ENCODE measurements around the gene ATG16L1.

The ATG16L1 gene

DNA sequence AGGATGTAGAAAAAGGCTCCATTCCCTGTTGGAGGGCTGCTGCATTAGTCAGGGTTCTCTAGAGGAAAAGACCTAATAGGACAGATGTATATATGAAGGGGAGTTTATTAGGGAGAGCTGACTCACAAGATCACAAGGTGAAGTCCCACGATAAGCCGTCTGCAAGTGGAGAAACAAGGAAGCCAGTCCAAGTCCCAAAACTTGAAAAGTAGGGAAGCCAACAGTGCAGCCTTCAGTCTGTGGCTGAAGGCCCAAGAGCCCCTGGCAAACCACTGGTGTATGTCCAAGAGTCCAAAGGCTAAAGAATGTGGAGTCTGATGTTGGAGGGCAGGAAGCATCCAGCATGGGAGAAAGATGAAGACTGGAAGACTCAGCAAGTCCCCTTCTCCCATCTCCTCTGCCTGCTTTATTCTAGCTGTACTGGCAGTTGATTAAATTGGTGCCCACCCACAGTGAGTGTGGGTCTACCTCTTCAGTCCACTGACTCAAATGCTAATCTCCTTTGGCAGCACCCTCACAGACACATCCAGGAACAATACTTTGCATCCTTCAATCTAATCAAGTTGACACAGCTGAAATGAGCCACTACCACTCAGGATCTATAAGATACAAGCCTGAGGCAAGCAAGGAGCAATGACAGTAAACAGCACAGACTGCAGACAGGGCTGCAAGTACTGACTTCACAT lies 30.0 kb upstream of the ATG16L1 start:
- no peaks in the 10 kb centered on the region for H3K9me3 ChIP-seq
- H3K4me3 ChIP-seq (ENCODE audit: low read depth in 1 of 2, low read length in 1 of 2): no peak overlapping the region
- TF ChIP-seq, protein P1, sequence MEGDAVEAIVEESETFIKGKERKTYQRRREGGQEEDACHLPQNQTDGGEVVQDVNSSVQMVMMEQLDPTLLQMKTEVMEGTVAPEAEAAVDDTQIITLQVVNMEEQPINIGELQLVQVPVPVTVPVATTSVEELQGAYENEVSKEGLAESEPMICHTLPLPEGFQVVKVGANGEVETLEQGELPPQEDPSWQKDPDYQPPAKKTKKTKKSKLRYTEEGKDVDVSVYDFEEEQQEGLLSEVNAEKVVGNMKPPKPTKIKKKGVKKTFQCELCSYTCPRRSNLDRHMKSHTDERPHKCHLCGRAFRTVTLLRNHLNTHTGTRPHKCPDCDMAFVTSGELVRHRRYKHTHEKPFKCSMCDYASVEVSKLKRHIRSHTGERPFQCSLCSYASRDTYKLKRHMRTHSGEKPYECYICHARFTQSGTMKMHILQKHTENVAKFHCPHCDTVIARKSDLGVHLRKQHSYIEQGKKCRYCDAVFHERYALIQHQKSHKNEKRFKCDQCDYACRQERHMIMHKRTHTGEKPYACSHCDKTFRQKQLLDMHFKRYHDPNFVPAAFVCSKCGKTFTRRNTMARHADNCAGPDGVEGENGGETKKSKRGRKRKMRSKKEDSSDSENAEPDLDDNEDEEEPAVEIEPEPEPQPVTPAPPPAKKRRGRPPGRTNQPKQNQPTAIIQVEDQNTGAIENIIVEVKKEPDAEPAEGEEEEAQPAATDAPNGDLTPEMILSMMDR (IDR thresholded peaks at IDR 0.05): no peak
- H3K27ac ChIP-seq: no peak overlapping the region
- H3K27me3 ChIP-seq: no peaks in the 10 kb centered on the region
- H3K4me1 ChIP-seq (ENCODE audit: control insufficient read depth in 1 of 2, insufficient read depth in 1 of 2, low read depth in 1 of 2, low read length in 1 of 2): no peaks in the 10 kb centered on the region
- no peaks in the 10 kb centered on the region for H3K36me3 ChIP-seq

DNA sequence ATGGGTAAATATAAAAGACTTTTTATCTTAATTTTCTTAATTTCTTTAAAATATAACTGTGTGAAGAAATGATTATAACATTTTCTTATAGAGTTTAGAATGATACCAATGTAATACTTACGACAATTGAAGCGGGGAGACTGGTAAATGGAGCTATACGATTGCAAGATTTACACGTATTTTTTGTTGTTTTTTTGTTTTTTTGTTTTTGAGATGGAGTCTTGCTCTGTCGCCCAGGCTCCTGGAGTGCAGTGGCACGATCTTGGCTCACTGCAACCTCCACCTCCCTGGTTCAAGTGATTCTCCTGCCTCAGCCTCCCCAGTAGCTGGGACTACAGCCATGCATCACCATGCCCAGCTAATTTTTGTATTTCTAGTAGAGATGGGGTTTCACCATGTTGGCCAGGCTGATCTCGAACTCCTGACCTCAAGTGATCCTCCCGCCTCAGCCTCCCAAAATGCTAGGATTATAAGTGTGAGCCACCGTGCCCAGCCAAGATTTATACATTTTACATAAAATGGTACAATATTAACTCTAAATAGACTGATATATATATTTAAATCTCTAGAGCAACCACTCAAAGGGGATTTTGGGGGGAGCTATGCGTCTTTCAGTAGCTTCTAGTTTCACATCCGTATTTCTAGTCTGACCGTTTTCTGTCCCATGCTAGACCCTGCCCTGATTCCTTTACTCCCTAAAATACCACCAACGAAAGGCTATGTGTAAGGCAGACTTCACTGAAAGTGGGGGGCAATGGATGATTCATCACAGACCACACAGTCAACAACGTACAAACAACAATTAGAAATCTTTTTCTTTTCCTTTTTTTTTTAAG lies 28.2 kb upstream of the ATG16L1 start:
- Histone ChIP-seq H3K36me3 (no peaks in the 10 kb centered on the region), H3K27ac (no peak overlapping the region), H3K27me3 (no peaks in the 10 kb centered on the region), H3K4me1 (ENCODE audit: control insufficient read depth in 1 of 2, insufficient read depth in 1 of 2, low read depth in 1 of 2, low read length in 1 of 2) (no peaks in the 10 kb centered on the region), H3K4me3 (ENCODE audit: low read depth in 1 of 2, low read length in 1 of 2) (no peak overlapping the region), H3K9me3 (no peaks in the 10 kb centered on the region)
- TF ChIP-seq, protein P1 (IDR thresholded peaks at IDR 0.05): no peak

DNA sequence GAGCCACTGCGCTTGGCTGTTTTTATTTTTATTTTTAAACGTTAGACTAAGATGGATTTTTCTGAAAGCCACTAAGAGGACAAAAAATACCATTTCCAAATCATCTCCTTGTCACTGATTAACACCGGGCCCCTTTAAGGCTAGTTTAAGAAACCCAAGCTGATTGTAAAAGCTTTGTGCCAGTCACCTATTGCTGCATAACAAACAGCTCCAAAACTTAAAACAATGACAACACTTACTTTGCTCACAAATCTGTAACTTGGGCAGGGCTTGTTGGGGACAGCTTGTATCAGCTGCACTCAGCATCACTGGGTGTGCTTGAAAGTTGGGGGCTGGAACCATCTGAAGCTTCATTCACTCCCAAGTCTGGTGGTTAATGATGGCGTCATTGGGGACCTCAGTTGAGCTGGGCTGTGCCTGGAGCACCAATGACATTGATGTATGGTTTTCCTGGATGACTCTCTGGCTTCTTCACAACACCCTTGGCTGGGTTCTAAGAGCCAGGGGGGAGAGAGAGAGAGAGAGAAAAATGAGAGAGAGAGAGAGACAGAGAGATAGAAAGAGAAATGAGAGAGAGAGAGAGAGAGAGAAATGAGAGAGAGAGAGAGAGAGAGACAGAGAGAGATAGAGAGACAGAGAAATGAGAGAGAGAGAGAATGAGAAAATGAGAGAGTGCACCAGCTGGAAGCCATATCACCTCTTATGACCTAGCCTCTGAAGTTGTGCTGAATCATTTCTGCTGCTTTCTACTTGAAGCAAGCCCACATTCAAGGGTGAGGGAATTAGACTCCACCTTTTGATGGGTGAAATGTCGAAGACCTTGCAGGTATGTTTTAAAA lies 26.0 kb upstream of the ATG16L1 start:
- Histone ChIP-seq H3K27ac (no peak overlapping the region), H3K36me3 (no peaks in the 10 kb centered on the region), H3K4me3 (ENCODE audit: low read depth in 1 of 2, low read length in 1 of 2) (no peak overlapping the region), H3K27me3 (no peaks in the 10 kb centered on the region), H3K4me1 (ENCODE audit: control insufficient read depth in 1 of 2, insufficient read depth in 1 of 2, low read depth in 1 of 2, low read length in 1 of 2) (peaks cover 0 to 7% of the 10 kb centered on the region in 2 experiments), H3K9me3 (no peaks in the 10 kb centered on the region)
- TF ChIP-seq, protein P1 (IDR thresholded peaks at IDR 0.05): no peak

DNA sequence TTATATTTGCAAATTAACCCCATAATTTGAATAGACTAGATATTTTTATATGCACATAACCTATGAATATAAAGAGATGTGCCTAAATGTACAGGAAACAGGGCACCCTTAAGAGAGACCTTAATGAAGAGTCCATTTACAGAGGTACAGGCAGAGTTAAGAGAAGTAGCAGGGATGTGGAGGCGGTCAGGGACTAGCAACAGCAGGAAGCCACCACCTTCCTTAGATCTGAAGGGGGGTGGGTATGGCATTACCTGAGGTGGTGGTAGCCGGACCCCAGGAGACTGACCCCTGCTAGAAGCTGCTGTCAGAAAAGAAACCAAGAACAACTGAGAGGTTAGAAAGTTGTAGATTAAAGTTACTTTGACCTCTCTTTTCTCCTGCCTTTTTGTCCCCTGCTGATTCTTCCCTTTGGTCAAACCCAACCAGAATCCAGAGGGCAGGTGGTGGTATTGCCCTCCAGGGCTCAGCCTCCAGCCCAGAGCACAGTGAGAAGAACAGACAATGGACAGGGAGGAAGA lies 24.9 kb upstream of the ATG16L1 start:
- no peaks in the 10 kb centered on the region for H3K9me3 ChIP-seq
- no peak overlapping the region for H3K4me3 ChIP-seq (ENCODE audit: low read depth in 1 of 2, low read length in 1 of 2)
- H3K4me1 ChIP-seq (ENCODE audit: control insufficient read depth in 1 of 2, insufficient read depth in 1 of 2, low read depth in 1 of 2, low read length in 1 of 2): peaks cover 6 to 18% of the 10 kb centered on the region in 2 experiments
- TF ChIP-seq, protein P1 (IDR thresholded peaks at IDR 0.05): no peak
- H3K27ac ChIP-seq: no peak overlapping the region
- no peaks in the 10 kb centered on the region for H3K36me3 ChIP-seq
- H3K27me3 ChIP-seq: no peaks in the 10 kb centered on the region

DNA sequence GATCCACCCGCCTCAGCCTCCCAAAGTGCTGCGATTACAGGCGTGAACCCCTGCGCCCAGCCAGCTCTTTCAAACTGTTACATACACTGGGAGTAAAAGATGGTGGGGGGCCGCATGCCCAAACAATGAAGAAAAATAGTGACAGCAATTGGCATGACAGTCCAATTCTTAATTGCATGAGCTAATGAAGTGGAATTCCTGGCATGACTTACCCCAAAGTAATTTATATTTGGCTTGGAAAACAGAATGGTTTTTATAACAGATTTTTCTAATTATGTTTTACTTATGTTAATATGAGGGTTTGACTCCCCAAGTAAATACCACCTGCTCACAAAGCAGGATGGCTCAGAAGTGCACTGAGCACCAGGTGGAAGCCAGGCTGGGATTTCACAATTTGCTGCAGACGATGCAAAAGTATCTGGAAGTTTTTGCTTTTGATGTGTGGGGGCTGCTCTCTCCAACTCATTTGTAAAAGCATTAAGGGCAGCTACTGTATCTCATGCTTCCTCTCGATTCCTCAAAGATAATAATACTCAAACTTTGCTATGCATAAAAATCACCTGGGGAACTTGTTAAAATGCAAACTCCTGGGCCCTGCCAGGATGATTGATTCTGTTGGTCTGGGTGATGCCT lies 24.0 kb upstream of the ATG16L1 start:
- H3K4me3 ChIP-seq (ENCODE audit: low read depth in 1 of 2, low read length in 1 of 2): no peak overlapping the region
- H3K27me3 ChIP-seq: no peaks in the 10 kb centered on the region
- no peak overlapping the region for H3K27ac ChIP-seq
- no peaks in the 10 kb centered on the region for H3K9me3 ChIP-seq
- H3K4me1 ChIP-seq (ENCODE audit: control insufficient read depth in 1 of 2, insufficient read depth in 1 of 2, low read depth in 1 of 2, low read length in 1 of 2): peaks cover 9 to 27% of the 10 kb centered on the region in 2 experiments
- TF ChIP-seq, protein P1 (IDR thresholded peaks at IDR 0.05): no peak
- no peaks in the 10 kb centered on the region for H3K36me3 ChIP-seq
